CD4-positive, alpha-beta memory T cell (primary cell): Measurements from ENCODE around the gene SRGAP1. TPM values are rescaled to one million over a fixed set of nuclear protein-coding genes. Genes with fewer than 3 reads are reported as not detected.
"Not testable (repeated sequence)": the region's sequence is repeated elsewhere in the genome, so short reads cannot be mapped to it uniquely, and the experiment has no call there.

Source experiments
- CTCF ChIA-PET: fragments of 350-600 bp; sonication (Branson Sonifier 250); formaldehyde crosslinking; loops from one replicate; lab custom pipeline; 2021; ENCODE audit warnings: inconsistent platforms; ENCODE audit not compliant: partially characterized antibody; lab: Charles Lee
- POLR2A ChIA-PET: fragments of 350-600 bp; sonication (Branson Sonifier 250); formaldehyde crosslinking; loops from one replicate; lab custom pipeline; 2021; ENCODE audit not compliant: partially characterized antibody; lab: Charles Lee
- DNase-seq, 5 donors: peaks; one replicate each; pipeline versions ENCODE4 v3.0.0 to v3.0.0-alpha.2; 2020 to 2022; ENCODE audit warnings: mixed read lengths in 1 of 5
- H3K27ac ChIP-seq: one replicate; pipeline ENCODE4 v1.7.0; 2013; ENCODE audit warnings: low read depth, low read length
- H3K27me3 ChIP-seq: 2 replicates; pipeline ENCODE4 v1.7.0; 2013; ENCODE audit warnings: mild to moderate bottlenecking, low read length, moderate library complexity; ENCODE audit not compliant: insufficient read depth
- H3K36me3 ChIP-seq: 2 replicates; pipeline ENCODE4 v1.7.0; 2013; ENCODE audit warnings: mild to moderate bottlenecking, low read length, moderate library complexity; ENCODE audit not compliant: insufficient read depth
- H3K4me1 ChIP-seq: 2 replicates; pipeline ENCODE4 v1.7.0; 2013; ENCODE audit warnings: mild to moderate bottlenecking, low read length, moderate library complexity; ENCODE audit not compliant: insufficient read depth
- H3K4me3 ChIP-seq, 2 donors: one replicate each; pipeline ENCODE4 v1.7.0; 2013; ENCODE audit warnings: low read length in 2 of 2, mild to moderate bottlenecking in 1 of 2
- H3K9me3 ChIP-seq, 2 donors: one replicate each; pipeline ENCODE4 v1.7.0; 2013; ENCODE audit warnings: low read length in 2 of 2, control low read depth in 1 of 2; ENCODE audit not compliant: control insufficient read depth in 1 of 2
- H3K27ac Mint-ChIP-seq, 7 donors: one replicate each; pipeline ENCODE4 v1.8.0; 2020 to 2021; ENCODE audit warnings: mixed read lengths in 7 of 7, mild to moderate bottlenecking in 6 of 7, inconsistent platforms in 3 of 7, moderate library complexity in 3 of 7
- H3K27me3 Mint-ChIP-seq, 2 donors: one replicate each; pipeline ENCODE4 v1.8.0; 2020 to 2021; ENCODE audit warnings: mixed read lengths in 2 of 2
- H3K36me3 Mint-ChIP-seq, 2 donors: one replicate each; pipeline ENCODE4 v1.8.0; 2020 to 2021; ENCODE audit warnings: mixed read lengths in 2 of 2, inconsistent platforms in 1 of 2, mild to moderate bottlenecking in 1 of 2
- H3K4me1 Mint-ChIP-seq, 4 donors: one replicate each; pipeline ENCODE4 v1.8.0; 2020 to 2021; ENCODE audit warnings: mixed read lengths in 4 of 4, mild to moderate bottlenecking in 1 of 4
- H3K4me3 Mint-ChIP-seq, 8 donors: one replicate each; pipeline ENCODE4 v1.8.0; 2020 to 2021; ENCODE audit warnings: mixed read lengths in 8 of 8, mild to moderate bottlenecking in 7 of 8, moderate library complexity in 6 of 8, inconsistent platforms in 3 of 8
- H3K9me3 Mint-ChIP-seq, 8 donors: one replicate each; pipeline ENCODE4 v1.8.0; 2020 to 2021; ENCODE audit warnings: mixed read lengths in 8 of 8, mild to moderate bottlenecking in 5 of 8, inconsistent platforms in 3 of 8, moderate library complexity in 1 of 8
- intact Hi-C: fragments of 100-400 bp; cut with micrococcal nuclease; formaldehyde crosslinking; loops from one replicate; pipeline ENCODE4 v1.15.1; 2023
- polyA plus RNA-seq, 2 donors: library from polyadenylated mRNA; unstranded; fragments of 300-500 nt; fragmentation: Illumina TruSeq; gene quantifications; one replicate each; pipeline ENCODE4 v1.2.3, GENCODE V29; 2021
- total RNA-seq, 2 experiments: library from RNA; stranded (reverse); gene quantifications; one replicate each; pipeline ENCODE4 v1.2.3, GENCODE V29; 2021

Gene SRGAP1
- total and polyA plus RNA-seq, 4 experiments from 2014 or later, result 0.03 to 0.09 TPM; not detected in 2

GRCh38 chr12:64195841-64196240, 351.3 kb downstream of the SRGAP1 start:
- H3K27me3 ChIP-seq, H3K27me3 Mint-ChIP-seq, H3K36me3 ChIP-seq, H3K27ac Mint-ChIP-seq, POLR2A ChIA-PET, DNase-seq, intact Hi-C loops, H3K27ac ChIP-seq, H3K9me3 ChIP-seq, CTCF ChIA-PET, H3K4me1 ChIP-seq, H3K4me3 ChIP-seq, H3K4me3 Mint-ChIP-seq, H3K4me1 Mint-ChIP-seq, H3K9me3 Mint-ChIP-seq: not testable (repeated sequence)
- peaks cover 34 to 36% of the 10 kb centered on the region in 2 donors for H3K36me3 Mint-ChIP-seq

DNA sequence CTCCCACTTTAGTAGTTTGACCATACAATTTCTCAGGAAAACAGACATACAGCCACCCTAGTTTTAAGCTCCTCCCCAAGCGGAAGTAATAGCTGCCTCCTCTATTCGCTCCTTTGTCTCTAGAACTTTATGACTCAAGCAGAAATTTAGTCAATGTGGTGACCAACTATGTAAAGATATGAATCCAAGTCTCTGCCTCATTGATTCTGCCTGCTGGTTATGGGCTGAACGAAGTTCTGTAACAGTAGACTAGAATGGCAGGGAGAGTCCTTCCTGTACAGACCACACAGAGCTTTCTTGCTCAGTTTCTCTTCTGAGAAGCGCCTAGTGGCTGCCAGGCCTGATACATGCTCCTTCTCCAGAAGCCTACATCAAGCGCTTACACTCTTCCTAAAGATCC, 358.5 kb downstream of the SRGAP1 start:
- H3K27ac ChIP-seq, result no peak overlapping the region
- H3K36me3 Mint-ChIP-seq, result peaks cover 40 to 50% of the 10 kb centered on the region in 2 donors
- H3K9me3 ChIP-seq, result no peaks in the 10 kb centered on the region
- no peak for DNase-seq
- H3K27me3 Mint-ChIP-seq, result no peaks in the 10 kb centered on the region
- no peak overlapping the region for H3K4me3 ChIP-seq
- H3K36me3 ChIP-seq, result no peaks in the 10 kb centered on the region
- no peak overlapping the region for H3K4me3 Mint-ChIP-seq
- no peak overlapping the region for H3K27ac Mint-ChIP-seq
- H3K4me1 Mint-ChIP-seq, result no peaks in the 10 kb centered on the region
- intact Hi-C loops, result no loop called here
- H3K27me3 ChIP-seq, result no peaks in the 10 kb centered on the region
- POLR2A ChIA-PET, result no interaction called here
- CTCF ChIA-PET, result no interaction called here
- H3K9me3 Mint-ChIP-seq, result peaks cover 0 to 5% (median under 1%) of the 10 kb centered on the region in 8 donors
- no peaks in the 10 kb centered on the region for H3K4me1 ChIP-seq

DNA sequence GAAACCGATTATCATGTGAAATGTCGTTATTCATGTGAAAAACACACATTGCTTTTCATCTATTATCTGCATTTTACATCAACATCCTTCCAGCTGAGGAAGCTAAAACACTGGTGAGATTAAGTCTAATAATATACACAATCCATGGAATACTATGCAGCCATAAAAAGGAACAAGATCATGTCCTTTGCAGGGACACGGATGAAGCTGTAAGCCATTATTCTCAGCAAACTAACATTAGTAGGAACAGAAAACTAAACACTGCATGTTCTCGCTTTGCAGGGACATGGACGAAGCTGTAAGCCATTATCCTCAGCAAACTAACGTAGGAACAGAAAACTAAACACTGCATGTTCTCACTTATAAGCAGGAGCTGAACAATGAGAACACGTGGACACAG, 359.3 kb downstream of the SRGAP1 start:
- H3K9me3 ChIP-seq, result no peaks in the 10 kb centered on the region
- Mint-ChIP-seq H3K4me3 (no peak overlapping the region), H3K27me3 (no peaks in the 10 kb centered on the region), H3K36me3 (peaks cover 44 to 54% of the 10 kb centered on the region in 2 donors), H3K27ac (no peak overlapping the region), H3K9me3 (peaks cover 0 to 5% (median under 1%) of the 10 kb centered on the region in 8 donors), H3K4me1 (no peaks in the 10 kb centered on the region)
- ChIA-PET POLR2A (no interaction called here), CTCF (no interaction called here)
- no peaks in the 10 kb centered on the region for H3K36me3 ChIP-seq
- H3K27ac ChIP-seq, result no peak overlapping the region
- H3K4me1 ChIP-seq, result no peaks in the 10 kb centered on the region
- DNase-seq, result no peak
- H3K4me3 ChIP-seq, result no peak overlapping the region
- H3K27me3 ChIP-seq, result no peaks in the 10 kb centered on the region
- intact Hi-C loops, result no loop called here

DNA sequence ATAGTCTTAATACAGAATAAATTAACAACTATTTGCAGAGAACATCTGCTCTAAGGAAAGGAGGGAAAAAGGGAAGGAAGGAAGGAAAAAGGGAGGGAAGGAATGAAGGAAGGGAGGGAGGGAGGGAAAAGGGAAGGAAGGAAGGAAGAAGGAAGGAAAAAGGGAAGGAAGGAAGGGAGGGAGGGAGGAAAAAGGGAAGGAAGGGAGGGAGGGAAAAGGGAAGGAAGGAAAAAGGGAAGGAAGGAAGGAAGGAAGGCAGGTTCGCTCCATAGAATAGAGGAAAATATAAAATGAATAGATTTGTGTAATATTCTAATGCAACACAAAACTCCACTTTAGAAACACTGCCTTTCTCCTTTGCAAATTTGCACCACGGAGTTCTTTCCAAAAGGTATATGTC, 361.0 kb downstream of the SRGAP1 start:
- Histone ChIP-seq H3K9me3 (no peaks in the 10 kb centered on the region), H3K4me1 (no peaks in the 10 kb centered on the region), H3K36me3 (no peaks in the 10 kb centered on the region), H3K27ac (no peak overlapping the region), H3K27me3 (no peaks in the 10 kb centered on the region), H3K4me3 (no peak overlapping the region)
- Mint-ChIP-seq H3K36me3 (peaks cover 49 to 58% of the 10 kb centered on the region in 2 donors), H3K27ac (no peak overlapping the region), H3K9me3 (peaks cover 0 to 5% (median under 1%) of the 10 kb centered on the region in 8 donors), H3K27me3 (no peaks in the 10 kb centered on the region), H3K4me3 (no peak overlapping the region), H3K4me1 (no peaks in the 10 kb centered on the region)
- ChIA-PET CTCF (no interaction called here), POLR2A (no interaction called here)
- no peak for DNase-seq
- intact Hi-C loops, result no loop called here

DNA sequence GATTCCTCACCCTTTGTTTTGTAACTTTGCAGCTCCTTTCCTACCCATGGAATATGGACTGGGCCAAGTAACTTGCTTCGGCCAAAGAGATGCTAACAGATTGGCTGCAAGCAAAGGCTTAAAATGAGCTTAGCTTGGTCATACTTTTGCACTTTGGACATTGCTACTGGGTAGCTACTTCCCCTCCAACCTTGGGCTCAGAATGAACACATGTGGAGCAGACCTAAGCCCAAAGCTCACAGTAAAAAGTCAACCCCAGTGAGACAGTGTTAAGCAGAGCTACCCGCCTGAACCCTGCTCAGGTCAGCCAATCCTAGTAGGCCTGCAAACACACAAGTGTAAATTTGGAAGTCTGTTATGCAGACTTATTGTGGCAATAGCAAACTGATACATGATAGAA, 363.0 kb downstream of the SRGAP1 start:
- Mint-ChIP-seq H3K9me3 (peaks cover 0 to 2% (median 0%) of the 10 kb centered on the region in 8 donors), H3K36me3 (peaks cover 54 to 61% of the 10 kb centered on the region in 2 donors), H3K27ac (no peak overlapping the region), H3K4me1 (no peaks in the 10 kb centered on the region), H3K27me3 (no peaks in the 10 kb centered on the region), H3K4me3 (no peak overlapping the region)
- no peak overlapping the region for H3K27ac ChIP-seq
- intact Hi-C loops, result no loop called here
- H3K9me3 ChIP-seq, result no peaks in the 10 kb centered on the region
- no peaks in the 10 kb centered on the region for H3K36me3 ChIP-seq
- DNase-seq, result no peak
- POLR2A ChIA-PET, result interaction anchor here (1.4 kb wide), 1 partner anchor 11 kb away, joined by 7 read pairs; no protein-coding TSS in a partner anchor
- H3K27me3 ChIP-seq, result no peaks in the 10 kb centered on the region
- CTCF ChIA-PET, result no interaction called here
- H3K4me3 ChIP-seq, result no peak overlapping the region
- no peaks in the 10 kb centered on the region for H3K4me1 ChIP-seq

Other genes starting within 250 kb of the SRGAP1 start
- under 1 TPM; 0.93 to 0.97 TPM for gene DPY19L2, start 176.2 kb upstream of the SRGAP1 start, total RNA-seq
- under 1 TPM in 1 of 2 donors, not detected in 1; 0.39 TPM for gene DPY19L2, start 176.2 kb upstream of the SRGAP1 start, polyA plus RNA-seq
- 10 to 100 TPM; 14.5 to 15.1 TPM for gene RXYLT1, start 64.8 kb upstream of the SRGAP1 start, total RNA-seq
- 10 to 100 TPM; 13.2 to 15.0 TPM for gene RXYLT1, start 64.8 kb upstream of the SRGAP1 start, polyA plus RNA-seq